Pancreas (tissue), 10 donors: ENCODE measurements around the gene GABRR2. TPM values are rescaled to one million over a fixed set of nuclear protein-coding genes. Genes with fewer than 3 reads are reported as not detected.

ENCODE experiments used
- ATAC-seq, 4 donors: fragments of 200-7000 bp; cut with Tn5 transposase; one replicate each; pipeline versions ENCODE4 v1.8.0 to v1.9.1; 2020; ENCODE audit warnings: mild to moderate bottlenecking in 4 of 4, moderate library complexity in 4 of 4
- DNase-seq, 6 donors: peaks; one replicate each; pipeline ENCODE4 v3.0.0-alpha.2; 2020
- FAIRE-seq: peaks from 2 replicates; lab custom pipeline; 2012; peaks lifted over from hg19 to GRCh38; lab: Jason Lieb, UNC
- H3K27ac ChIP-seq, 4 donors: fragments of 200-600 bp; sonication (generic); 1 replicate in 3 of 4; 2 replicates in 1 of 4; pipeline versions ENCODE4 v1.5.0 to v1.8.0; 2020
- H3K27me3 ChIP-seq, 4 donors: fragments of 200-600 bp; one replicate each; pipeline ENCODE4 v1.8.0; 2021
- H3K36me3 ChIP-seq, 3 donors: fragments of 200-600 bp; sonication (generic) in 1 of 3; one replicate each; pipeline versions ENCODE4 v1.5.0 to v1.8.0; 2020 to 2021
- H3K4me1 ChIP-seq, 3 donors: fragments of 200-600 bp; one replicate each; pipeline ENCODE4 v1.8.0; 2021
- H3K4me3 ChIP-seq, 4 donors: fragments of 200-600 bp; sonication (generic) in 2 of 4; one replicate each; pipeline versions ENCODE4 v1.5.0 to v1.8.0; 2020 to 2021
- H3K9me3 ChIP-seq, 4 donors: fragments of 200-600 bp; one replicate each; pipeline ENCODE4 v1.8.0; 2021
- WGBS, 2 donors: extraction: QIAGEN DNeasy Blood & Tissue Kit; methylation state at CpG; one replicate each; pipeline ENCODE4 v1.1.7; 2013; 5-methylcytosine and 5-hydroxymethylcytosine counted together
- intact Hi-C, 3 donors: fragments of 100-400 bp; cut with DNase I; formaldehyde crosslinking; loops; one replicate each; pipeline versions ENCODE4 v1.11.1 to v1.14.2; 2022
- polyA plus RNA-seq, 2 donors: library from polyadenylated mRNA; stranded (reverse); fragments of 200-250 nt; gene quantifications; one replicate each; pipeline ENCODE4 v1.2.3, GENCODE V29; 2013
- total RNA-seq, 6 donors: library from RNA; stranded (reverse); fragmentation: NEBNext Ultra II Directional in 4 of 6; extraction: Animal tissue kit (Norgen Biotek cat#: 25700) in 4 of 6; gene quantifications; one replicate each; pipeline versions ENCODE4 v1.2.1 to v1.2.4, GENCODE V29; 2021 to 2023
- TF ChIP-seq, protein P1 (sequence below), 4 donors: fragments of 200-600 bp; sonication (generic) in 3 of 4; IDR thresholded peaks; one replicate each; pipeline versions ENCODE4 v1.5.0 to v1.8.0; 2021; ENCODE audit warnings: antibody characterized with exemption in 4 of 4
- donor health status: healthy with polysubstance abuse.
- donor health status: DM: no; HTN: no; CAD: no; lungs with moderate emphysema.
- donor health status: DM: no; HTN: no; CAD: no.
- donor health status: control.
- donor health status: control.
- donor health status: Bipolar disorder and iron deficiency.
- donor health status: DM: yes; HTN: yes; CAD: no.
- donor health status: DM: no; HTN: no; CAD: no.
- donor health status: DM: no; HTN: no; CAD: no.
- donor health status: DM: yes; HTN: yes; CAD: no.

GABRR2 gene
- total and polyA plus RNA-seq, 8 donors: 0.14 to 0.75 (median 0.27) TPM; not detected in 1

DNA sequence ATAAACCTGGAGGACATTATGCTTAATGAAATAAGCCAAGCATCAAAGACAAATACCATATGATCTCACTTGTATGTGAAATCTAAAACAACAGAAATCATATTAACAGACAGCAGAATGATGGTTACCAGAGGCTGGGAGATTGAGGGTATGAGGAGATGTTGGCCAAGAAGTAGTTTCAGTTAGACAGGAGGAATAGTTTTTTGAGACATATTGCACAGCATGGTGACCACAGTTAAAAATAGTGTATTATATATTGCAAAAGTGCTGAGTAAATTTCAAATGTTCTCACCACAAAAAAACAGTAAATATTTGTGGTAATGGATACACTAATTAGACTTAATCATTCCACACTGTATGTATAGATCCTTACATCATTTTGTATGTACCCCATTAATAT is 99.7 kb downstream of the GABRR2 start:
- no peaks in the 10 kb centered on the region for H3K27me3 ChIP-seq
- H3K4me1 ChIP-seq: no peaks in the 10 kb centered on the region
- no peak for FAIRE-seq
- ATAC-seq: no peak
- intact Hi-C loops: no loop called here
- no peaks in the 10 kb centered on the region for H3K9me3 ChIP-seq
- DNase-seq: no peak
- H3K4me3 ChIP-seq: no peak overlapping the region
- H3K27ac ChIP-seq: no peak overlapping the region
- H3K36me3 ChIP-seq: no peaks in the 10 kb centered on the region
- TF ChIP-seq, protein P1, sequence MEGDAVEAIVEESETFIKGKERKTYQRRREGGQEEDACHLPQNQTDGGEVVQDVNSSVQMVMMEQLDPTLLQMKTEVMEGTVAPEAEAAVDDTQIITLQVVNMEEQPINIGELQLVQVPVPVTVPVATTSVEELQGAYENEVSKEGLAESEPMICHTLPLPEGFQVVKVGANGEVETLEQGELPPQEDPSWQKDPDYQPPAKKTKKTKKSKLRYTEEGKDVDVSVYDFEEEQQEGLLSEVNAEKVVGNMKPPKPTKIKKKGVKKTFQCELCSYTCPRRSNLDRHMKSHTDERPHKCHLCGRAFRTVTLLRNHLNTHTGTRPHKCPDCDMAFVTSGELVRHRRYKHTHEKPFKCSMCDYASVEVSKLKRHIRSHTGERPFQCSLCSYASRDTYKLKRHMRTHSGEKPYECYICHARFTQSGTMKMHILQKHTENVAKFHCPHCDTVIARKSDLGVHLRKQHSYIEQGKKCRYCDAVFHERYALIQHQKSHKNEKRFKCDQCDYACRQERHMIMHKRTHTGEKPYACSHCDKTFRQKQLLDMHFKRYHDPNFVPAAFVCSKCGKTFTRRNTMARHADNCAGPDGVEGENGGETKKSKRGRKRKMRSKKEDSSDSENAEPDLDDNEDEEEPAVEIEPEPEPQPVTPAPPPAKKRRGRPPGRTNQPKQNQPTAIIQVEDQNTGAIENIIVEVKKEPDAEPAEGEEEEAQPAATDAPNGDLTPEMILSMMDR (IDR thresholded peaks at IDR 0.05): no peak

DNA sequence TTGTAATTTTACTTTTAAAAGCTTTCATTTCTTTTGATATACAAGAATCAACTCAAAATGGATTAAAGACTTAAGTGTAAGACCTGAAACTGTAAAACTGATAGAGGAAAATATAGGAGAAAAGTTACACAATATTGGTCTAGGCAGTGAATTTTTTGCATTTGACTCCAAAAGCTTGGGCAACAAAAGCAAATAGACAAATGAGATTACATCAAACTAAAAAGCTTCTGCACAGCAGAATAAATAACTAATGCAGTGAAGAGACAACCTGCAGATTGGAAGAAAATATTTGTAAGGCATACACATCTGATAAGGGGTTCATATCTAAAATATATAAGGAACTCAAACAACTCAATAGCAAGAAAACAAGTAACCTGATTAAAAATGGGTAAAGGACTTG is 100.9 kb downstream of the GABRR2 start:
- no peaks in the 10 kb centered on the region for H3K9me3 ChIP-seq
- intact Hi-C loops: no loop called here
- H3K4me1 ChIP-seq: no peaks in the 10 kb centered on the region
- no peak for FAIRE-seq
- ATAC-seq: no peak
- H3K27ac ChIP-seq: no peak overlapping the region
- TF ChIP-seq, protein P1 (IDR thresholded peaks at IDR 0.05): no peak
- no peaks in the 10 kb centered on the region for H3K27me3 ChIP-seq
- no peaks in the 10 kb centered on the region for H3K36me3 ChIP-seq
- no peak overlapping the region for H3K4me3 ChIP-seq
- DNase-seq: no peak

DNA sequence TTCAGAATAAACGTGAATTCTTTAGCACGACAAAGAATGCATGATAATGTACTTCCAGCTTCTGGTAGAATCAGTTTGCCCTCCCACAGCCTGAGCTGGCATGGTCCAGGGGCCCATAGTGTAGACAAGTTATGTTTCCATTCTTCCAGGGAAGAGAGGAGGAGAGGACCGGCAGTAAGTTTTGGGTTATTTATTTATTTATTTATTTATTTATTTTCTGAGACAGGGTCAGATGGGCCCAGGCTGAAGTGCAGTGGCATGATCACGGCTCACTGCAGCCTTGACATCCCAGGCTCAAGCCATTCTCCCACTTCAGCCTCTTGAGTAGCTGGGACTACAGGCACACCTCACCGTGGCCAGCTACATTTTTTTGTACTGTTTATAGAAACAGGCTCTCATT is 102.6 kb downstream of the GABRR2 start:
- Histone ChIP-seq H3K4me1 (no peaks in the 10 kb centered on the region), H3K27ac (no peak overlapping the region), H3K27me3 (no peaks in the 10 kb centered on the region), H3K9me3 (no peaks in the 10 kb centered on the region), H3K4me3 (no peak overlapping the region), H3K36me3 (no peaks in the 10 kb centered on the region)
- ATAC-seq (no peak), FAIRE-seq (no peak), DNase-seq (no peak)
- intact Hi-C loops: no loop called here
- TF ChIP-seq, protein P1 (IDR thresholded peaks at IDR 0.05): no peak
- 62 to 68% methylated on average over 5 of the region's 5 CpGs for WGBS, 2 donors

DNA sequence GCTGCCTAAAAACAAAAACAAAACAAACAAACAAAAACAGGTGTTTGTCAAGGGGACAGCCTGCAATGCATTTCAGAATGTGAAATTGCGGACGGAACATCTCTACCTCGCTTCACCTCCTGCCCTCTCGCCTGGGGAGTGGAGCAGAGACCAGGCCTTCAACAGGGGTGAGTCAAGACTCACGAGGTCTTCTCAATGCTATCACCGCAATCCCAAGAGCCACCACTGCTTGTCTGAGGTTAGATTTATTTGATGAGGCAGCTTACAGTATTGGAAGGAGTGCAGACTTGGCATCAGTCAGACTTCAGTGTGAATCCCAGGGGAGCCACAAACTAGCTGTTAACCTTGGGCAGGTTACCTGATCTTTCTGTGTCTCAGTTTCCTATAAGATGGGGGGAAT is 105.6 kb downstream of the GABRR2 start:
- FAIRE-seq: no peak

DNA sequence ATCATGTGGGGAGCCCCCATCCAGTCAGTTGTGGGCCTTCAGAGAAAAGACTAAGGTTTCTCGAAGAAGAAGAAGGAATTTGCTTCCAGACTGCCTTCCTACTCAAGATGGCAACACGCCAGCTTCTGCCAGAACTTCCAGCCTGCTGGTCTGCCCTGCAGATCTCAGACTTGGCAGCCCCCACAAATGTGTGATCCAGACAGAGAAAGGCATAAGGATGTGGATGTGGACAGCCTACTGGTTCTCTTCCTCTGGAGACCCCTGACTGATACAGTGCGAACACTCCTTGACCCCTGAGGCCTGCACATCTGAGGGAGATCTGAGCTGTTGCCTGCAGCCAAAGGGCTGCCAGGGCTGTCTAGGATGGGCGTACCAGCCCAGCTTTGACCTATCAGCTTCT is 106.5 kb downstream of the GABRR2 start:
- H3K27ac ChIP-seq: no peak overlapping the region
- TF ChIP-seq, protein P1 (IDR thresholded peaks at IDR 0.05): no peak
- no peaks in the 10 kb centered on the region for H3K4me1 ChIP-seq
- DNase-seq: no peak
- H3K9me3 ChIP-seq: no peaks in the 10 kb centered on the region
- intact Hi-C loops: no loop called here
- H3K36me3 ChIP-seq: no peaks in the 10 kb centered on the region
- H3K4me3 ChIP-seq: no peak overlapping the region
- ATAC-seq: no peak
- FAIRE-seq: no peak
- no peaks in the 10 kb centered on the region for H3K27me3 ChIP-seq
- WGBS, 2 donors: 81% methylated on average over 4 of the region's 4 CpGs

More for the DNA sequence above, 105.6 kb downstream of the GABRR2 start:
- ATAC-seq (no peak), DNase-seq (no peak)
- no peaks in the 10 kb centered on the region for H3K9me3 ChIP-seq
- TF ChIP-seq, protein P1 (IDR thresholded peaks at IDR 0.05): no peak
- H3K4me1 ChIP-seq: no peaks in the 10 kb centered on the region
- no peak overlapping the region for H3K4me3 ChIP-seq
- 92 to 93% methylated on average over 6 of the region's 6 CpGs for WGBS, 2 donors
- H3K27me3 ChIP-seq: no peaks in the 10 kb centered on the region
- H3K36me3 ChIP-seq: no peaks in the 10 kb centered on the region
- intact Hi-C loops: no loop called here
- no peak overlapping the region for H3K27ac ChIP-seq

Other genes starting within 250 kb of the GABRR2 start
- gene PNRC1, start 234.5 kb downstream of the GABRR2 start, total RNA-seq: 100 to 1,000 TPM; 105 to 170 (median 121) TPM
- gene PNRC1, start 234.5 kb downstream of the GABRR2 start, polyA plus RNA-seq: 10 to 100 TPM; 30.2 to 49.8 TPM
- gene SRSF12, start 197.2 kb downstream of the GABRR2 start, total RNA-seq: 1 to 10 TPM in 2 of 6 donors, under 1 TPM in 4; 0.37 to 1.6 (median 0.55) TPM
- 1 to 10 TPM; 1.0 to 1.4 TPM for gene SRSF12, start 197.2 kb downstream of the GABRR2 start, polyA plus RNA-seq
- gene PM20D2, start 169.2 kb downstream of the GABRR2 start, total RNA-seq: 10 to 100 TPM in 1 of 6 donors, 1 to 10 TPM in 5; 4.3 to 11.0 (median 5.3) TPM
- gene PM20D2, start 169.2 kb downstream of the GABRR2 start, polyA plus RNA-seq: 1 to 10 TPM; 3.6 to 8.1 TPM
- gene GABRR1, start 97.9 kb downstream of the GABRR2 start, total RNA-seq: not detected
- under 1 TPM in 1 of 2 donors, not detected in 1; 0.02 TPM for gene GABRR1, start 97.9 kb downstream of the GABRR2 start, polyA plus RNA-seq
- gene UBE2J1, start 37.4 kb upstream of the GABRR2 start, total RNA-seq: 10 to 100 TPM; 22.0 to 33.7 (median 29.9) TPM
- gene UBE2J1, start 37.4 kb upstream of the GABRR2 start, polyA plus RNA-seq: 10 to 100 TPM; 15.0 to 18.7 TPM
- gene RRAGD, start 97.0 kb upstream of the GABRR2 start, total RNA-seq: 10 to 100 TPM in 4 of 6 donors, 1 to 10 TPM in 2; 7.6 to 15.4 (median 12.1) TPM
- gene RRAGD, start 97.0 kb upstream of the GABRR2 start, polyA plus RNA-seq: 1 to 10 TPM; 2.8 to 6.2 TPM
- gene ANKRD6, start 117.9 kb upstream of the GABRR2 start, total RNA-seq: 10 to 100 TPM in 2 of 6 donors, 1 to 10 TPM in 4; 6.3 to 14.0 (median 9.6) TPM
- 10 to 100 TPM in 1 of 2 donors, 1 to 10 TPM in 1; 7.8 to 14.7 TPM for gene ANKRD6, start 117.9 kb upstream of the GABRR2 start, polyA plus RNA-seq